HepG2 (cell line): Measurements from ENCODE around the gene IKBKE.

Experiments used
- AFF4 ChIP-seq: sonication (generic); formaldehyde crosslinking; IDR thresholded peaks from 2 replicates; pipeline ENCODE4 v1.4.0; 2020; ENCODE audit warnings: missing genetic modification reagents
- NFE2L1 ChIP-seq: sonication (generic); formaldehyde crosslinking; IDR thresholded peaks from 2 replicates; pipeline ENCODE4 v1.4.0; 2020; ENCODE audit warnings: missing genetic modification reagents, mild to moderate bottlenecking, borderline replicate concordance
- POLR2AphosphoS5 ChIP-seq: IDR thresholded peaks from 2 replicates; pipeline ENCODE4 v1.6.1; 2012; ENCODE audit warnings: low read depth, low read length
- ZBTB44 ChIP-seq: sonication (generic); formaldehyde crosslinking; IDR thresholded peaks from 2 replicates; pipeline ENCODE4 v1.4.0; 2020; ENCODE audit warnings: missing genetic modification reagents
- ZNF510 ChIP-seq: sonication (generic); formaldehyde crosslinking; IDR thresholded peaks from 2 replicates; pipeline ENCODE4 v1.4.0; 2020; ENCODE audit warnings: low read depth, mild to moderate bottlenecking, missing genetic modification reagents

- TF ChIP-seq ZBTB44 (CRISPR knock-in tag), result no peak
- TF ChIP-seq POLR2AphosphoS5, result no peak
- no peak for TF ChIP-seq NFE2L1 (CRISPR knock-in tag)
- no peak for TF ChIP-seq ZNF510 (CRISPR knock-in tag)
- no peak for TF ChIP-seq AFF4 (CRISPR knock-in tag)
Measured at GRCh38 chr1:206435445-206435844, 34.8 kb upstream of the IKBKE start.
